H9 (cell line): ENCODE measurements around the gene KIAA0753. TPM values are rescaled to one million over a fixed set of nuclear protein-coding genes. Genes with fewer than 3 reads are reported as not detected.

Experiments
- DNase-seq: peaks from one replicate; pipeline ENCODE4 v3.0.0-alpha.2; 2017
- H2AFZ ChIP-seq: one replicate; pipeline ENCODE4 v1.6.1; 2013; ENCODE audit warnings: mild to moderate bottlenecking, low read length, control low read depth, moderate library complexity
- H2AK5ac ChIP-seq: 2 replicates; pipeline ENCODE4 v1.6.1; 2013; ENCODE audit warnings: low read length, control low read depth, mixed read lengths; ENCODE audit not compliant: insufficient read length
- H2BK120ac ChIP-seq: one replicate; pipeline ENCODE4 v1.6.1; 2013; ENCODE audit warnings: low read depth, mild to moderate bottlenecking, low read length, control low read depth, inconsistent platforms; ENCODE audit not compliant: poor library complexity, severe bottlenecking
- H2BK12ac ChIP-seq: 2 replicates; pipeline ENCODE4 v1.6.1; 2013; ENCODE audit warnings: low read length, control low read depth, mixed read lengths, low read depth; ENCODE audit not compliant: insufficient read length
- H2BK15ac ChIP-seq: 2 replicates; pipeline ENCODE4 v1.6.1; 2013; ENCODE audit warnings: low read depth, low read length, control low read depth
- H2BK20ac ChIP-seq: one replicate; pipeline ENCODE4 v1.6.1; 2013; ENCODE audit warnings: low read depth, mild to moderate bottlenecking, low read length, control low read depth, inconsistent platforms; ENCODE audit not compliant: poor library complexity, severe bottlenecking
- H2BK5ac ChIP-seq: 2 replicates; pipeline ENCODE4 v1.6.1; 2013; ENCODE audit warnings: low read length, control low read depth, mixed read lengths; ENCODE audit not compliant: insufficient read length
- H3K14ac ChIP-seq: 2 replicates; pipeline ENCODE4 v1.6.1; 2013; ENCODE audit warnings: low read length, control low read depth; ENCODE audit not compliant: insufficient read depth
- H3K18ac ChIP-seq: 2 replicates; pipeline ENCODE4 v1.6.1; 2013; ENCODE audit warnings: low read depth, mild to moderate bottlenecking, mixed read lengths, low read length, control low read depth; ENCODE audit not compliant: insufficient read length
- H3K23ac ChIP-seq: 2 replicates; pipeline ENCODE4 v1.6.1; 2013; ENCODE audit warnings: low read length, control low read depth, mixed read lengths, low read depth; ENCODE audit not compliant: insufficient read length
- H3K23me2 ChIP-seq: 2 replicates; pipeline ENCODE4 v1.6.1; 2013; ENCODE audit warnings: low read depth, mild to moderate bottlenecking, mixed read lengths, low read length, control low read depth; ENCODE audit not compliant: insufficient read length, poor library complexity, severe bottlenecking
- H3K27ac ChIP-seq: 2 replicates; pipeline ENCODE4 v1.5.1; 2013; ENCODE audit warnings: low read length, control low read depth, mixed read lengths, low read depth; ENCODE audit not compliant: insufficient read length
- H3K27me3 ChIP-seq: 2 replicates; pipeline ENCODE4 v1.6.1; 2013; ENCODE audit warnings: low read length, control low read depth, inconsistent platforms; ENCODE audit not compliant: insufficient read depth
- H3K4ac ChIP-seq: 2 replicates; pipeline ENCODE4 v1.6.1; 2013; ENCODE audit warnings: low read depth, mild to moderate bottlenecking, control low read depth, inconsistent platforms, low read length, moderate library complexity
- H3K4me1 ChIP-seq: 2 replicates; pipeline ENCODE4 v1.6.1; 2013; ENCODE audit warnings: low read length, control low read depth, inconsistent platforms; ENCODE audit not compliant: insufficient read depth
- H3K4me2 ChIP-seq: 2 replicates; pipeline ENCODE4 v1.6.1; 2013; ENCODE audit warnings: low read length, control low read depth, mixed read lengths; ENCODE audit not compliant: insufficient read length, insufficient read depth
- H3K56ac ChIP-seq: 2 replicates; pipeline ENCODE4 v1.6.1; 2013; ENCODE audit warnings: low read depth, mild to moderate bottlenecking, mixed read lengths, low read length, control low read depth; ENCODE audit not compliant: insufficient read length
- H3K79me1 ChIP-seq: 2 replicates; pipeline ENCODE4 v1.6.1; 2013; ENCODE audit warnings: low read depth, mild to moderate bottlenecking, moderate library complexity, low read length, control low read depth, inconsistent platforms; ENCODE audit not compliant: insufficient read depth, poor library complexity, severe bottlenecking
- H3K79me2 ChIP-seq: 2 replicates; pipeline ENCODE4 v1.6.1; 2013; ENCODE audit warnings: low read length, control low read depth, inconsistent platforms; ENCODE audit not compliant: insufficient read depth
- H3K9ac ChIP-seq: 2 replicates; pipeline ENCODE4 v1.6.1; 2013; ENCODE audit warnings: low read length, control low read depth, mixed read lengths; ENCODE audit not compliant: insufficient read length; ENCODE audit errors: extremely low read depth
- H3K9me3 ChIP-seq: one replicate; pipeline ENCODE4 v1.6.1; 2013; ENCODE audit warnings: low read depth, low read length, inconsistent platforms; ENCODE audit not compliant: control insufficient read depth
- H3T11ph ChIP-seq: one replicate; pipeline ENCODE4 v1.6.1; 2013; ENCODE audit warnings: mild to moderate bottlenecking, low read length, control low read depth, inconsistent platforms
- H4K20me1 ChIP-seq: one replicate; pipeline ENCODE4 v1.6.1; 2013; ENCODE audit not compliant: control insufficient read depth, insufficient read length, insufficient read depth
- H4K5ac ChIP-seq: 2 replicates; pipeline ENCODE4 v1.6.1; 2013; ENCODE audit warnings: low read depth, mild to moderate bottlenecking, mixed read lengths, low read length, control low read depth; ENCODE audit not compliant: insufficient read length
- H4K8ac ChIP-seq: replicated peaks from 2 replicates; pipeline ENCODE4 v1.6.1; 2013; ENCODE audit warnings: low read length, control low read depth, mixed read lengths, low read depth; ENCODE audit not compliant: insufficient read length
- H4K91ac ChIP-seq: 2 replicates; pipeline ENCODE4 v1.6.1; 2013; ENCODE audit warnings: low read depth, mild to moderate bottlenecking, moderate library complexity, mixed read lengths, low read length, control low read depth; ENCODE audit not compliant: insufficient read length
- H3K27ac Mint-ChIP-seq, 3 experiments: 2 replicates in 2 of 3; 3 replicates in 1 of 3; pipeline ENCODE4 v1.8.0; 2020 to 2021; ENCODE audit warnings: mixed read lengths in 3 of 3, mild to moderate bottlenecking in 1 of 3, moderate library complexity in 1 of 3
- H3K27me3 Mint-ChIP-seq: 2 replicates; pipeline ENCODE4 v1.8.0; 2021; ENCODE audit warnings: low read depth, mild to moderate bottlenecking, moderate library complexity, mixed read lengths
- H3K36me3 Mint-ChIP-seq, 3 experiments: 2 replicates in 2 of 3; 3 replicates in 1 of 3; pipeline ENCODE4 v1.8.0; 2020 to 2021; ENCODE audit warnings: low read depth in 3 of 3, mixed read lengths in 3 of 3; ENCODE audit not compliant: insufficient read depth in 1 of 3
- H3K4me1 Mint-ChIP-seq, 2 experiments: 2 replicates each; pipeline ENCODE4 v1.8.0; 2020; ENCODE audit warnings: mixed read lengths in 2 of 2
- H3K4me3 Mint-ChIP-seq, 2 experiments: 2 replicates in 1 of 2; 3 replicates in 1 of 2; pipeline ENCODE4 v1.8.0; 2020 to 2021; ENCODE audit warnings: mild to moderate bottlenecking in 2 of 2, mixed read lengths in 2 of 2, moderate library complexity in 1 of 2
- H3K9me3 Mint-ChIP-seq, 2 experiments: 2 replicates in 1 of 2; 3 replicates in 1 of 2; pipeline ENCODE4 v1.8.0; 2020; ENCODE audit warnings: mild to moderate bottlenecking in 2 of 2, mixed read lengths in 2 of 2, moderate library complexity in 1 of 2
- CTCF ChIP-seq: fragments of 200-600 bp; sonication (generic); conservative IDR thresholded peaks from 3 replicates; pipeline ENCODE4 v1.8.0; 2021; ENCODE audit warnings: antibody characterized with exemption, mild to moderate bottlenecking
- WGBS: extraction: QIAGEN DNeasy Blood & Tissue Kit; methylation state at CpG from one replicate; pipeline ENCODE4 v1.1.7; 2013; ENCODE audit warnings: missing lambda C conversion rate, low lambda C conversion rate, mixed read lengths; ENCODE audit not compliant: insufficient read length; ENCODE audit errors: extremely low coverage; 5-methylcytosine and 5-hydroxymethylcytosine counted together
- total RNA-seq: library from RNA; stranded (reverse); gene quantifications from 2 replicates; pipeline ENCODE4 v1.2.1, GENCODE V29; 2021

The KIAA0753 gene
- total RNA-seq, 1 experiment from 2014 or later: 37.2 TPM

GRCh38 chr17:6547336-6547735, 93.2 kb downstream of the KIAA0753 start:
- no peak overlapping the region for H3K27ac Mint-ChIP-seq

More at GRCh38 chr17:6547336-6547735, 93.2 kb downstream of the KIAA0753 start:
- H3K4me1 Mint-ChIP-seq: peaks cover 37 to 44% of the 10 kb centered on the region in 2 experiments
- Histone ChIP-seq H3K9ac (no peak overlapping the region), H3K18ac (no peak overlapping the region), H3K79me2 (no peaks in the 10 kb centered on the region), H2BK5ac (no peak overlapping the region), H4K5ac (no peak overlapping the region), H2AK5ac (no peak overlapping the region), H2AFZ (no peak overlapping the region), H3K14ac (no peak overlapping the region), H2BK20ac (no peak overlapping the region), H4K8ac (no peak overlapping the region), H3K56ac (no peak overlapping the region), H3K23ac (no peak overlapping the region), H3K4ac (no peak overlapping the region), H3K79me1 (no peaks in the 10 kb centered on the region), H4K91ac (no peak overlapping the region), H3K27ac (no peak overlapping the region), H2BK12ac (no peak overlapping the region), H3T11ph (no peak overlapping the region), H2BK120ac (no peak overlapping the region), H3K4me2 (no peak overlapping the region), H3K4me1 (peaks cover 4% of the 10 kb centered on the region; the same call in 1 of the 2 replicates), H3K23me2 (no peaks in the 10 kb centered on the region), H2BK15ac (no peak overlapping the region), H4K20me1 (no peaks in the 10 kb centered on the region), H3K27me3 (no peaks in the 10 kb centered on the region), H3K9me3 (no peaks in the 10 kb centered on the region)
- H3K36me3 Mint-ChIP-seq: no peaks in the 10 kb centered on the region
- TF ChIP-seq CTCF: no peak
- H3K4me3 Mint-ChIP-seq: no peak overlapping the region
- WGBS: no CpG with 5 or more reads among the region's 6 CpGs
- peaks cover 6% of the 10 kb centered on the region for H3K27me3 Mint-ChIP-seq
- H3K9me3 Mint-ChIP-seq: no peaks in the 10 kb centered on the region
- no peak for DNase-seq
